SK-N-MC (cell line): ENCODE data around the gene MAP3K9.

Experiments
- EZH2 ChIP-seq: fragments of 200-600 bp; sonication (generic); IDR thresholded peaks from one replicate; pipeline ENCODE4 v1.6.1; 2017; ENCODE audit warnings: antibody characterized with exemption
- POLR2AphosphoS5 ChIP-seq: IDR thresholded peaks from 2 replicates; pipeline ENCODE4 v1.6.1; 2012; ENCODE audit warnings: mild to moderate bottlenecking, low read depth, low read length, borderline replicate concordance

DNA sequence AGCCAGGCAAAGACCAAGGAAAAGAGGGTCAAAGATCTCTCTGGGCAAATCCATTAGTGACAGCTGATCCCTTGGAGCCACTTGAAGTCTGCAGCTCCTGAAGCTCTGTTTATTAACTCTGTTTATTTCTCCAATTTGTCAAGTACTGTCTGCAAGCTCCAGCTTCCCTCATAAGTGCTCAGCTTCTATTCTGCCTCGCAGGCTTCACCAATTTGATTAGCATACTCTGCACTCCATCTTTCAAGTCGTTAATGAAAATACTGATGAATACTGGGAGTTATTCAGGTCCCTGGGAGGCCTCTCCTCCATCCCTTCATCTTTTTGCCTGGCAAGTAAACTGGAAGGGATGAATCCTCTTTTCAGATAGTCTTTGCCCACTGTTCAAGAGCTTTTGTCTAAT lies 113.3 kb downstream of the MAP3K9 start:
- TF ChIP-seq POLR2AphosphoS5 = no peak
- no peak for TF ChIP-seq EZH2
